ENCODE measurements around the gene CCT2.

Gene CCT2

DNA sequence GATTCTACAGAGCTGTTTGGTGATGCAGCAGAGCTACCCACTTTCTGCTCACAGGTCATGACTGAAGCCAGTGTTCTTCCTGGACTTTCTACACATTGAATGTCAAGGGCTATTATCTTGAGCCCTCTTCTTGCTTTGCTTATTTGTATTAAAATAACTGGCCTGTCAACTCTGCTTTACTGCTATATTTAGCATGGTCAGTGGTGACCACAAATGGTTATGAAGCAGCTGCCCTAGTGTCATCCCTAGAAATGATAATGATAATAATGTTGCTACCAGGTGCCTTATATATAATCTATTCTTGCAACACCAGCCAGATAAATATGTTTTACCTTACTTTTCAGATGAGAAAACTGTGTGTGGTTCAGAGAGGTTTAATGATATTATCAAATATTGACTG, 28.1 kb downstream of the CCT2 start:
- Histone ChIP-seq H3K4me2 (ENCODE audit: low read depth, low read length, poor library complexity, severe bottlenecking) (no peak overlapping the region), H4K20me1 (ENCODE audit: insufficient read depth, low read length, poor library complexity, severe bottlenecking) (no peaks in the 10 kb centered on the region), H3K9me2 (replicated peaks; ENCODE audit: low read depth, low read length) (no peaks in the 10 kb centered on the region), H2AFZ (ENCODE audit: low read length) (no peak overlapping the region), H3K36me3 (ENCODE audit: insufficient read depth, low read length) (no peaks in the 10 kb centered on the region), H3K27me3 (ENCODE audit: insufficient read depth, low read length, poor library complexity, severe bottlenecking) (no peaks in the 10 kb centered on the region), H3K9me3 (ENCODE audit: insufficient read depth, low read depth, low read length) (no peaks in the 10 kb centered on the region), H3K9ac (ENCODE audit: low read depth, low read length, poor library complexity, severe bottlenecking) (no peak overlapping the region), H3K4me3 (ENCODE audit: low read length, poor library complexity, severe bottlenecking) (no peak overlapping the region), H3F3A (ENCODE audit: low read depth) (no peaks in the 10 kb centered on the region), H3K79me2 (ENCODE audit: insufficient read depth, low read length) (no peaks in the 10 kb centered on the region), H3K4me1 (ENCODE audit: insufficient read depth, low read length, poor library complexity, severe bottlenecking) (no peaks in the 10 kb centered on the region)
- TF ChIP-seq, protein P1, sequence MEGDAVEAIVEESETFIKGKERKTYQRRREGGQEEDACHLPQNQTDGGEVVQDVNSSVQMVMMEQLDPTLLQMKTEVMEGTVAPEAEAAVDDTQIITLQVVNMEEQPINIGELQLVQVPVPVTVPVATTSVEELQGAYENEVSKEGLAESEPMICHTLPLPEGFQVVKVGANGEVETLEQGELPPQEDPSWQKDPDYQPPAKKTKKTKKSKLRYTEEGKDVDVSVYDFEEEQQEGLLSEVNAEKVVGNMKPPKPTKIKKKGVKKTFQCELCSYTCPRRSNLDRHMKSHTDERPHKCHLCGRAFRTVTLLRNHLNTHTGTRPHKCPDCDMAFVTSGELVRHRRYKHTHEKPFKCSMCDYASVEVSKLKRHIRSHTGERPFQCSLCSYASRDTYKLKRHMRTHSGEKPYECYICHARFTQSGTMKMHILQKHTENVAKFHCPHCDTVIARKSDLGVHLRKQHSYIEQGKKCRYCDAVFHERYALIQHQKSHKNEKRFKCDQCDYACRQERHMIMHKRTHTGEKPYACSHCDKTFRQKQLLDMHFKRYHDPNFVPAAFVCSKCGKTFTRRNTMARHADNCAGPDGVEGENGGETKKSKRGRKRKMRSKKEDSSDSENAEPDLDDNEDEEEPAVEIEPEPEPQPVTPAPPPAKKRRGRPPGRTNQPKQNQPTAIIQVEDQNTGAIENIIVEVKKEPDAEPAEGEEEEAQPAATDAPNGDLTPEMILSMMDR (conservative IDR thresholded peaks at IDR 0.05; ENCODE audit: low read length) = no peak
- TF ChIP-seq EZH2phosphoT487 (IDR thresholded peaks at IDR 0.05; ENCODE audit: borderline replicate concordance) = no peak

DNA sequence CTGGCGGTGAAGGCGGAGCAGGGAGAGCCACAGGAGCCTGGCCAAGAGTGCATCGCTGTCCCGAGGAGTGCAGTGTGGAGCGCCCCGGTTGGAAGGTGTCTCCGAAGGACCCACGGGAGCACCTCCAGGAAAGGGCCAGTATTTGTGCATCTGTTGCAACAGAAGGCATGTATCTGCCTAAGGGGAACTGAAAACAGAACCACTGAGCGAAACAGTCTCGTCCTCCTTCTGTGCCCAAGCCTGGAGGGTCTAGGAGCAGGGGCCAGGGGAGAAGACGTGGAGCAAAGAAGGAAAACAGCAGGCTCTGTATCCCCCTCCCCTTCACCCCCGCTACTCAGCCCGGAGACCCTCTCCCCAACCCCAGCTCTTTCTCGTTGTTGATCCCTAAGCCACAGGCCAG, 30.8 kb downstream of the CCT2 start:
- H3K9me2 ChIP-seq (replicated peaks; ENCODE audit: low read depth, low read length) = no peaks in the 10 kb centered on the region
- H2AFZ ChIP-seq (ENCODE audit: low read length) = no peak overlapping the region
- H3F3A ChIP-seq (ENCODE audit: low read depth) = no peaks in the 10 kb centered on the region
- no peaks in the 10 kb centered on the region for H3K27me3 ChIP-seq (ENCODE audit: insufficient read depth, low read length, poor library complexity, severe bottlenecking)
- no peak overlapping the region for H3K9ac ChIP-seq (ENCODE audit: low read depth, low read length, poor library complexity, severe bottlenecking)
- no peak overlapping the region for H3K4me3 ChIP-seq (ENCODE audit: low read length, poor library complexity, severe bottlenecking)
- H4K20me1 ChIP-seq (ENCODE audit: insufficient read depth, low read length, poor library complexity, severe bottlenecking) = no peaks in the 10 kb centered on the region
- no peaks in the 10 kb centered on the region for H3K79me2 ChIP-seq (ENCODE audit: insufficient read depth, low read length)
- H3K36me3 ChIP-seq (ENCODE audit: insufficient read depth, low read length) = no peaks in the 10 kb centered on the region
- H3K4me1 ChIP-seq (ENCODE audit: insufficient read depth, low read length, poor library complexity, severe bottlenecking) = no peaks in the 10 kb centered on the region
- H3K9me3 ChIP-seq (ENCODE audit: insufficient read depth, low read depth, low read length) = no peaks in the 10 kb centered on the region
- no peak overlapping the region for H3K4me2 ChIP-seq (ENCODE audit: low read depth, low read length, poor library complexity, severe bottlenecking)
- TF ChIP-seq, protein P1 (conservative IDR thresholded peaks at IDR 0.05; ENCODE audit: low read length) = no peak
- no peak for TF ChIP-seq EZH2phosphoT487 (IDR thresholded peaks at IDR 0.05; ENCODE audit: borderline replicate concordance)

DNA sequence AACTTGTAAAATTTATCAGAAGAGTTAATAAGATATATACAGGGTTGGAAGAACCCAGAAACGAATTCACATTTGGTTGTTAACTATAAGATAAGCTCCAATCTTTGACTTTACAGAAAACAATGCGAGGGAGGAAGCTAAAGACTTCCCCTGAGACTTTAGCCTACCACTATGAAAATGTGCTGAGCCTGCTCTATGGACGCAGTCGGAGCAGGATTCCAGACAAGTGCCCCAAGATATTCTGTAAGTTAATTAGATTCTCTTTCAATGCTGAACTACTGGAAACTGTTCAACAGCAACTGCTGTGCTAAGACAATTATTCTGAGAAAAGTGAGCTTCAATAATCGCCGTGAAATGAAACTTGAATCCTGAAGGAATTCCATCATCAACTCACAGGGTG, 33.8 kb downstream of the CCT2 start:
- Histone ChIP-seq H3K9me2 (replicated peaks; ENCODE audit: low read depth, low read length) (no peaks in the 10 kb centered on the region), H3F3A (ENCODE audit: low read depth) (no peaks in the 10 kb centered on the region), H3K4me2 (ENCODE audit: low read depth, low read length, poor library complexity, severe bottlenecking) (no peak overlapping the region), H3K4me3 (ENCODE audit: low read length, poor library complexity, severe bottlenecking) (no peak overlapping the region), H3K36me3 (ENCODE audit: insufficient read depth, low read length) (no peaks in the 10 kb centered on the region), H3K4me1 (ENCODE audit: insufficient read depth, low read length, poor library complexity, severe bottlenecking) (no peaks in the 10 kb centered on the region), H4K20me1 (ENCODE audit: insufficient read depth, low read length, poor library complexity, severe bottlenecking) (no peaks in the 10 kb centered on the region), H2AFZ (ENCODE audit: low read length) (no peak overlapping the region), H3K79me2 (ENCODE audit: insufficient read depth, low read length) (no peaks in the 10 kb centered on the region), H3K27me3 (ENCODE audit: insufficient read depth, low read length, poor library complexity, severe bottlenecking) (no peaks in the 10 kb centered on the region), H3K9ac (ENCODE audit: low read depth, low read length, poor library complexity, severe bottlenecking) (no peak overlapping the region), H3K9me3 (ENCODE audit: insufficient read depth, low read depth, low read length) (no peaks in the 10 kb centered on the region)
- TF ChIP-seq, protein P1 (conservative IDR thresholded peaks at IDR 0.05; ENCODE audit: low read length) = no peak
